ENCODE measurements around the gene SATB2.

GRCh38 chr2:199392363-199392762, 65.4 kb downstream of the SATB2 start:
- TF ChIP-seq CTCF (conservative IDR thresholded peaks at IDR 0.05; ENCODE audit: low read depth, low read length) (no peak), EZH2phosphoT487 (IDR thresholded peaks at IDR 0.05; ENCODE audit: borderline replicate concordance, low read length) (no peak)
